Stimulated activated CD8-positive, alpha-beta memory T cell treated with anti-CD3 and anti-CD28 coated beads, Interleukin-7, amount 100 ng/mL, for 1 hour (primary cell): ENCODE measurements around the gene ANKRD44.

Source experiments
- DNase-seq, 2 donors: peaks; one replicate each; pipeline ENCODE4 v3.0.0-alpha.2; 2020; ENCODE audit warnings: low read depth in 2 of 2

The ANKRD44 gene

GRCh38 chr2:197113275-197113711 is 197.3 kb downstream of the ANKRD44 start:
- no peak for DNase-seq

- DNase-seq = no peak
Measured at GRCh38 chr2:197109326-197109725, 201.3 kb downstream of the ANKRD44 start.

- DNase-seq = no peak
Measured at GRCh38 chr2:197108758-197109157, 201.8 kb downstream of the ANKRD44 start.

GRCh38 chr2:197107291-197108269 is 203.0 kb downstream of the ANKRD44 start:
- no peak for DNase-seq

- DNase-seq = no peak
Measured at GRCh38 chr2:197103363-197103762, 207.2 kb downstream of the ANKRD44 start.

- no peak for DNase-seq
Measured at GRCh38 chr2:197102231-197102630, 208.3 kb downstream of the ANKRD44 start.

- DNase-seq = no peak
Measured at GRCh38 chr2:197101519-197101918, 209.1 kb downstream of the ANKRD44 start.

- no peak for DNase-seq
Measured at GRCh38 chr2:197097578-197098366, 212.8 kb downstream of the ANKRD44 start.

GRCh38 chr2:197096649-197097048 is 213.9 kb downstream of the ANKRD44 start:
- DNase-seq = no peak

GRCh38 chr2:197092431-197092830 is 218.1 kb downstream of the ANKRD44 start:
- DNase-seq = no peak

GRCh38 chr2:197090742-197091367 is 219.7 kb downstream of the ANKRD44 start:
- no peak for DNase-seq

- no peak for DNase-seq
Measured at GRCh38 chr2:197089655-197090054, 220.9 kb downstream of the ANKRD44 start.

- no peak for DNase-seq
Measured at GRCh38 chr2:197088694-197089093, 221.9 kb downstream of the ANKRD44 start.

GRCh38 chr2:197086500-197086899 is 224.1 kb downstream of the ANKRD44 start:
- no peak for DNase-seq

- no peak for DNase-seq
Measured at GRCh38 chr2:197085665-197086064, 224.9 kb downstream of the ANKRD44 start.

- no peak for DNase-seq
Measured at GRCh38 chr2:197081294-197081693, 229.3 kb downstream of the ANKRD44 start.

- no peak for DNase-seq
Measured at GRCh38 chr2:197080578-197081216, 229.9 kb downstream of the ANKRD44 start.

- DNase-seq = no peak
Measured at GRCh38 chr2:197079832-197080555, 230.6 kb downstream of the ANKRD44 start.

- DNase-seq = no peak
Measured at GRCh38 chr2:197079414-197079813, 231.2 kb downstream of the ANKRD44 start.

GRCh38 chr2:197078535-197078934 is 232.0 kb downstream of the ANKRD44 start:
- DNase-seq = no peak

- no peak for DNase-seq
Measured at GRCh38 chr2:197077336-197077735, 233.2 kb downstream of the ANKRD44 start.
